ENCODE measurements around the gene SBNO2.

DNA sequence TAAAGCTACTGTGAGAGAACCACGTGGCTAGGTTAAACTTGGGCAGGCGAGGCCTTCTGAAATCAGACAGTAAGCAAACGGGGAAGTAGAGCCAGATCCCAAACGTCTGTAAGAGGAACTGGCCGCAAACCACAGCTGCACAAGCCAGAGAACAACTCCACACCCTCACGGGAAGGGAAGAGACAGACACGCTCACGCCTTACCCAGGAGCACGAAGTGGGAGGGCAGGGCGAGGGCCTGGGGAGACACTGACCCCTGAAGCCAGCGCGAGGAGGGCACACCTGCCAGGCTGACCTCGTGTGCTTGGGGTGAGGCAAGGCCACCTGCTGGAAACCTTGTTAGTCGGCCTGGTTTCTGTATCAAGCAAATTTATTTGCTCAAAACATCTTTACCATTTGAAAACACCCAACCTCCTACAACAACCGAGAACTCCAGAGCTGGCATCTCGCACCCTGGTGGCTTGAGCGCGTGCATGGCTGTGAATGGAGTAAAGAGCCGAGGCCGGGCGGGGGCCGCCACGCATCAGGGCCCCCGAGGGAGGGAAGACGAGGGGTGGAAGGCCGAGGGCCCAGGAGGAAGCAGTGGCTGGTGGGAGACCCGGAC lies 86.2 kb downstream of the SBNO2 start:
- TF ChIP-seq, protein P1, sequence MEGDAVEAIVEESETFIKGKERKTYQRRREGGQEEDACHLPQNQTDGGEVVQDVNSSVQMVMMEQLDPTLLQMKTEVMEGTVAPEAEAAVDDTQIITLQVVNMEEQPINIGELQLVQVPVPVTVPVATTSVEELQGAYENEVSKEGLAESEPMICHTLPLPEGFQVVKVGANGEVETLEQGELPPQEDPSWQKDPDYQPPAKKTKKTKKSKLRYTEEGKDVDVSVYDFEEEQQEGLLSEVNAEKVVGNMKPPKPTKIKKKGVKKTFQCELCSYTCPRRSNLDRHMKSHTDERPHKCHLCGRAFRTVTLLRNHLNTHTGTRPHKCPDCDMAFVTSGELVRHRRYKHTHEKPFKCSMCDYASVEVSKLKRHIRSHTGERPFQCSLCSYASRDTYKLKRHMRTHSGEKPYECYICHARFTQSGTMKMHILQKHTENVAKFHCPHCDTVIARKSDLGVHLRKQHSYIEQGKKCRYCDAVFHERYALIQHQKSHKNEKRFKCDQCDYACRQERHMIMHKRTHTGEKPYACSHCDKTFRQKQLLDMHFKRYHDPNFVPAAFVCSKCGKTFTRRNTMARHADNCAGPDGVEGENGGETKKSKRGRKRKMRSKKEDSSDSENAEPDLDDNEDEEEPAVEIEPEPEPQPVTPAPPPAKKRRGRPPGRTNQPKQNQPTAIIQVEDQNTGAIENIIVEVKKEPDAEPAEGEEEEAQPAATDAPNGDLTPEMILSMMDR (IDR thresholded peaks at IDR 0.05): no peak
- no peak for TF ChIP-seq POLR2A (IDR thresholded peaks at IDR 0.05)

Measured in right lobe of liver (tissue), 4 donors.